Neural cell (in vitro differentiated cells): ENCODE measurements around the gene KHSRP. TPM values are rescaled to one million over a fixed set of nuclear protein-coding genes. Genes with fewer than 3 reads are reported as not detected.
A peak's percentile ranks its signal among the peaks of the same experiment; 100 is the strongest.

ENCODE experiments used
- H2AFZ ChIP-seq: fragments of 200-600, 300-800 bp; sonication (generic), shearing (Covaris generic); 2 replicates; pipeline ENCODE4 v1.6.0; 2014; ENCODE audit warnings: low read depth, mild to moderate bottlenecking, antibody characterized with exemption, low read length, moderate library complexity
- H3F3A ChIP-seq: fragments of 200-600 bp; shearing (Covaris generic); 2 replicates; pipeline ENCODE4 v1.6.1; 2016; ENCODE audit warnings: mild to moderate bottlenecking, moderate library complexity, mixed read lengths, antibody characterized with exemption, low read length; ENCODE audit not compliant: insufficient read depth, poor library complexity, severe bottlenecking
- H3K27ac ChIP-seq: fragments of 200-600, 300-800 bp; sonication (generic), shearing (Covaris generic); 2 replicates; pipeline ENCODE4 v1.5.1; 2014; ENCODE audit warnings: mild to moderate bottlenecking, low read length, moderate library complexity
- H3K27me3 ChIP-seq: fragments of 300-800, 200-600 bp; sonication (generic), shearing (Covaris generic); 2 replicates; pipeline ENCODE4 v1.6.0; 2014; ENCODE audit warnings: mild to moderate bottlenecking, low read depth, low read length, moderate library complexity; ENCODE audit not compliant: insufficient read depth
- H3K36me3 ChIP-seq: fragments of 300-800, 200-600 bp; sonication (generic), shearing (Covaris generic); 2 replicates; pipeline ENCODE4 v1.5.1; 2014; ENCODE audit warnings: mild to moderate bottlenecking, antibody characterized with exemption, low read length, moderate library complexity; ENCODE audit not compliant: insufficient read depth
- H3K4me2 ChIP-seq: fragments of 300-800, 200-600 bp; sonication (generic), shearing (Covaris generic); 2 replicates; pipeline ENCODE4 v1.6.0; 2014; ENCODE audit warnings: mild to moderate bottlenecking, low read length
- H3K4me3 ChIP-seq: fragments of 300-800, 200-600 bp; sonication (generic), shearing (Covaris generic); 2 replicates; pipeline ENCODE4 v1.5.1; 2014; ENCODE audit warnings: mild to moderate bottlenecking, low read length, moderate library complexity
- H3K79me2 ChIP-seq: fragments of 200-600 bp; shearing (Covaris generic); replicated peaks from 2 replicates; pipeline ENCODE4 v1.6.0; 2014; ENCODE audit warnings: mild to moderate bottlenecking, low read length, moderate library complexity; ENCODE audit not compliant: insufficient read depth
- H3K9ac ChIP-seq: fragments of 300-800, 200-600 bp; sonication (generic), shearing (Covaris generic); 2 replicates; pipeline ENCODE4 v1.6.1; 2016; ENCODE audit warnings: mild to moderate bottlenecking, low read length, mixed read lengths
- H3K9me2 ChIP-seq: fragments of 200-600 bp; shearing (Covaris generic); 2 replicates; pipeline ENCODE4 v1.6.1; 2016; ENCODE audit warnings: mild to moderate bottlenecking, low read length, mixed read lengths; ENCODE audit not compliant: insufficient read depth
- H3K9me3 ChIP-seq: fragments of 200-600, 300-800 bp; sonication (generic), shearing (Covaris generic); 2 replicates; pipeline ENCODE4 v1.6.1; 2016; ENCODE audit warnings: mild to moderate bottlenecking, mixed run types, low read length, moderate library complexity, mixed read lengths
- H4K20me1 ChIP-seq: fragments of 200-600 bp; shearing (Covaris generic); 2 replicates; pipeline ENCODE4 v1.6.1; 2016; ENCODE audit warnings: mild to moderate bottlenecking, mixed run types; ENCODE audit not compliant: insufficient read depth
- EP300 ChIP-seq: fragments of 450-650 bp; conservative IDR thresholded peaks from 2 replicates; pipeline ENCODE4 v1.6.1; 2014; ENCODE audit warnings: antibody characterized with exemption, mild to moderate bottlenecking, moderate library complexity; ENCODE audit not compliant: poor library complexity, severe bottlenecking
- EZH2 ChIP-seq: fragments of 200-600, 300-800 bp; shearing (Covaris generic), sonication (generic); IDR thresholded peaks from 2 replicates; pipeline ENCODE4 v1.6.1; 2014; ENCODE audit warnings: antibody characterized with exemption, low read length, borderline replicate concordance, mild to moderate bottlenecking; ENCODE audit not compliant: insufficient read depth, poor library complexity, severe bottlenecking
- MXI1 ChIP-seq: fragments of 450-650 bp; conservative IDR thresholded peaks from 2 replicates; pipeline ENCODE4 v1.6.1; 2014; ENCODE audit warnings: antibody characterized with exemption, mild to moderate bottlenecking; ENCODE audit not compliant: poor library complexity, severe bottlenecking
- POLR2AphosphoS5 ChIP-seq: IDR thresholded peaks from 2 replicates; pipeline ENCODE4 v1.6.1; 2012
- RAD21 ChIP-seq: fragments of 450-650 bp; conservative IDR thresholded peaks from 2 replicates; pipeline ENCODE4 v1.6.1; 2014; ENCODE audit warnings: antibody characterized with exemption, mild to moderate bottlenecking, moderate library complexity
- SMC3 ChIP-seq: fragments of 450-650 bp; conservative IDR thresholded peaks from 2 replicates; pipeline ENCODE4 v1.6.1; 2014; ENCODE audit warnings: antibody characterized with exemption, mild to moderate bottlenecking, moderate library complexity; ENCODE audit not compliant: poor library complexity
- TAF1 ChIP-seq: IDR thresholded peaks from 2 replicates; pipeline ENCODE4 v1.6.1; 2012; ENCODE audit warnings: low read depth
- polyA plus RNA-seq: library from polyadenylated mRNA; depleted of rRNA; stranded (reverse); fragments of >200 nt; gene quantifications from 2 replicates; pipeline ENCODE4 v1.2.3, GENCODE V29; 2014
- TF ChIP-seq, protein P1 (sequence below): IDR thresholded peaks from 2 replicates; pipeline ENCODE4 v1.6.1; 2012; ENCODE audit warnings: borderline replicate concordance
- TF ChIP-seq, protein P2 (sequence below): fragments of 450-650 bp; IDR thresholded peaks from 2 replicates; pipeline ENCODE4 v1.5.1; 2014; ENCODE audit warnings: antibody characterized with exemption, mild to moderate bottlenecking, moderate library complexity; ENCODE audit not compliant: poor library complexity, severe bottlenecking

The KHSRP gene
- polyA plus RNA-seq, 1 donor from 2014 or later: 33.3 TPM

- Histone ChIP-seq H3K27me3 (no peaks in the 10 kb centered on the region), H4K20me1 (peaks cover 32% of the 10 kb centered on the region), H2AFZ (no peak overlapping the region), H3K27ac (peak overlapping the region; percentile 59), H3K4me3 (peak overlapping the region; percentile 96), H3K36me3 (no peaks in the 10 kb centered on the region), H3K4me2 (peak overlapping the region; percentile 81), H3K79me2 (peaks cover 38% of the 10 kb centered on the region), H3K9me3 (no peaks in the 10 kb centered on the region), H3K9me2 (no peaks in the 10 kb centered on the region), H3K9ac (peak overlapping the region; percentile 84), H3F3A (no peaks in the 10 kb centered on the region)
- TF ChIP-seq RAD21: no peak
- no peak for TF ChIP-seq POLR2AphosphoS5
- TF ChIP-seq EZH2: no peak
- TF ChIP-seq SMC3: peak; percentile 22
- TF ChIP-seq MXI1: peak; percentile 24
- TF ChIP-seq, protein P1, sequence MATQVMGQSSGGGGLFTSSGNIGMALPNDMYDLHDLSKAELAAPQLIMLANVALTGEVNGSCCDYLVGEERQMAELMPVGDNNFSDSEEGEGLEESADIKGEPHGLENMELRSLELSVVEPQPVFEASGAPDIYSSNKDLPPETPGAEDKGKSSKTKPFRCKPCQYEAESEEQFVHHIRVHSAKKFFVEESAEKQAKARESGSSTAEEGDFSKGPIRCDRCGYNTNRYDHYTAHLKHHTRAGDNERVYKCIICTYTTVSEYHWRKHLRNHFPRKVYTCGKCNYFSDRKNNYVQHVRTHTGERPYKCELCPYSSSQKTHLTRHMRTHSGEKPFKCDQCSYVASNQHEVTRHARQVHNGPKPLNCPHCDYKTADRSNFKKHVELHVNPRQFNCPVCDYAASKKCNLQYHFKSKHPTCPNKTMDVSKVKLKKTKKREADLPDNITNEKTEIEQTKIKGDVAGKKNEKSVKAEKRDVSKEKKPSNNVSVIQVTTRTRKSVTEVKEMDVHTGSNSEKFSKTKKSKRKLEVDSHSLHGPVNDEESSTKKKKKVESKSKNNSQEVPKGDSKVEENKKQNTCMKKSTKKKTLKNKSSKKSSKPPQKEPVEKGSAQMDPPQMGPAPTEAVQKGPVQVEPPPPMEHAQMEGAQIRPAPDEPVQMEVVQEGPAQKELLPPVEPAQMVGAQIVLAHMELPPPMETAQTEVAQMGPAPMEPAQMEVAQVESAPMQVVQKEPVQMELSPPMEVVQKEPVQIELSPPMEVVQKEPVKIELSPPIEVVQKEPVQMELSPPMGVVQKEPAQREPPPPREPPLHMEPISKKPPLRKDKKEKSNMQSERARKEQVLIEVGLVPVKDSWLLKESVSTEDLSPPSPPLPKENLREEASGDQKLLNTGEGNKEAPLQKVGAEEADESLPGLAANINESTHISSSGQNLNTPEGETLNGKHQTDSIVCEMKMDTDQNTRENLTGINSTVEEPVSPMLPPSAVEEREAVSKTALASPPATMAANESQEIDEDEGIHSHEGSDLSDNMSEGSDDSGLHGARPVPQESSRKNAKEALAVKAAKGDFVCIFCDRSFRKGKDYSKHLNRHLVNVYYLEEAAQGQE: no peak
Observed at GRCh38 chr19:6423499-6424194, 964 bp downstream of the KHSRP start.

- TF ChIP-seq TAF1: no peak
- no peak for TF ChIP-seq EZH2
- TF ChIP-seq EP300: no peak
- TF ChIP-seq SMC3: no peak
- TF ChIP-seq POLR2AphosphoS5: no peak
- TF ChIP-seq MXI1: no peak
- TF ChIP-seq, protein P2, sequence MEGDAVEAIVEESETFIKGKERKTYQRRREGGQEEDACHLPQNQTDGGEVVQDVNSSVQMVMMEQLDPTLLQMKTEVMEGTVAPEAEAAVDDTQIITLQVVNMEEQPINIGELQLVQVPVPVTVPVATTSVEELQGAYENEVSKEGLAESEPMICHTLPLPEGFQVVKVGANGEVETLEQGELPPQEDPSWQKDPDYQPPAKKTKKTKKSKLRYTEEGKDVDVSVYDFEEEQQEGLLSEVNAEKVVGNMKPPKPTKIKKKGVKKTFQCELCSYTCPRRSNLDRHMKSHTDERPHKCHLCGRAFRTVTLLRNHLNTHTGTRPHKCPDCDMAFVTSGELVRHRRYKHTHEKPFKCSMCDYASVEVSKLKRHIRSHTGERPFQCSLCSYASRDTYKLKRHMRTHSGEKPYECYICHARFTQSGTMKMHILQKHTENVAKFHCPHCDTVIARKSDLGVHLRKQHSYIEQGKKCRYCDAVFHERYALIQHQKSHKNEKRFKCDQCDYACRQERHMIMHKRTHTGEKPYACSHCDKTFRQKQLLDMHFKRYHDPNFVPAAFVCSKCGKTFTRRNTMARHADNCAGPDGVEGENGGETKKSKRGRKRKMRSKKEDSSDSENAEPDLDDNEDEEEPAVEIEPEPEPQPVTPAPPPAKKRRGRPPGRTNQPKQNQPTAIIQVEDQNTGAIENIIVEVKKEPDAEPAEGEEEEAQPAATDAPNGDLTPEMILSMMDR: no peak
- TF ChIP-seq, protein P1: no peak
- TF ChIP-seq RAD21: no peak
- Histone ChIP-seq H2AFZ (no peak overlapping the region), H3K79me2 (peaks cover 38% of the 10 kb centered on the region), H3K9me2 (no peaks in the 10 kb centered on the region), H4K20me1 (peaks cover 32% of the 10 kb centered on the region), H3F3A (no peaks in the 10 kb centered on the region), H3K4me2 (no peak overlapping the region), H3K4me3 (no peak overlapping the region), H3K9me3 (no peaks in the 10 kb centered on the region), H3K27me3 (no peaks in the 10 kb centered on the region), H3K27ac (no peak overlapping the region), H3K9ac (no peak overlapping the region), H3K36me3 (no peaks in the 10 kb centered on the region)
Observed at GRCh38 chr19:6421075-6422014, 3.3 kb downstream of the KHSRP start.
